NCI-H128 (cell line): ENCODE measurements around the gene OR2A14.
"Not testable (repeated sequence)": the region's sequence is repeated elsewhere in the genome, so short reads cannot be mapped to it uniquely, and the experiment has no call there.

Experiments
- DNase-seq: peaks from one replicate; lab custom pipeline; 2025; ENCODE audit not compliant: unreplicated experiment; lab: John Stamatoyannopoulos, UW

The OR2A14 gene

DNA sequence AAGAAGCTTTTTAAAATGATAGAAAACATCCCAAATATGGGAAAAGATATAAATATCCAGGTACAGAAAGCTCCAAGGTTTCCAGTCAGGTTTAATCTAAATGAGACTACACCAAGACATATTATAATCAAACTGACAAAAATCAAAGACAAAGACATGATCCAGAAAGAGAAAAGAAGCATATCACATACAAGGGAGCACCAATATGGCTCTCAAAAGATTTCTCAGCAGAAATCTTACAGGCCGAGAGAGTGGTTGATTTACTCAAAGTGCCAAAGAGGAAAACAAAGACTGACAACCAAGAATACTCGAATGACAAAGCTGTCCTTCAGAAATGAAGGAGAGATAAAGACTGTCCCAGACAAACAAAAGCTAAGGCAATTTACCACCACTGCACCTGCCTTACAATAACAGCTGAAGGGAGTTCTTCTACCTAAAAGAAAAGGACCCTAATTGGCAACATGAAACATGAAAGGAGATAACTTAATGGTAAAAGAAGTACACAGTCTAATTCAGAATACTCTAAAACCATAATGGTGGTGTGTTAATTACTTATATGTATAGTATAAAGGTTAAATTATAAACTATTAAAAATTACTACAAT is 25.4 kb downstream of the OR2A14 start:
- no peak for DNase-seq

GRCh38 chr7:144158861-144159260 is 35.9 kb downstream of the OR2A14 start:
- no peak for DNase-seq

- no peak for DNase-seq
Observed at GRCh38 chr7:144164784-144165183, 41.8 kb downstream of the OR2A14 start.

- DNase-seq: not testable (repeated sequence)
Observed at GRCh38 chr7:144171594-144172350, 48.8 kb downstream of the OR2A14 start.

DNA sequence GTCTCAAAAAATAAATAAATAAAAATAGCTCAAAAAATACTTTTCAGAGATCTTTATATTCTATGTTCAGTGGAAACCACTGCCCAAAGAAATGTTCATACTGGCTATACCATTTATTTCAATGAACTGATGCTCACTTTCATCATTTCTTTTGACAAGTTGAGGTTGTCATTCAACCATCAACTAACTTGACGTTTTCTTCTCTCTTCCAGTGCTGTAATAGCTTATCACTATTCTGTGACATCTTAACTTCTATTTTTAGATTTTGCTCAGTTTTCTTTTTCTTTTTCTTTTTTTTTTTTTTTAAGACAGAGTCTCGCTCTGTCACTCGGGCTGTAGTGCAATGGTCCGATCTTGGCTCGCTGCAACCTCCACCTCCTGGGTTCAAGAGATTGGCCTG is 51.6 kb downstream of the OR2A14 start:
- DNase-seq: no peak

DNA sequence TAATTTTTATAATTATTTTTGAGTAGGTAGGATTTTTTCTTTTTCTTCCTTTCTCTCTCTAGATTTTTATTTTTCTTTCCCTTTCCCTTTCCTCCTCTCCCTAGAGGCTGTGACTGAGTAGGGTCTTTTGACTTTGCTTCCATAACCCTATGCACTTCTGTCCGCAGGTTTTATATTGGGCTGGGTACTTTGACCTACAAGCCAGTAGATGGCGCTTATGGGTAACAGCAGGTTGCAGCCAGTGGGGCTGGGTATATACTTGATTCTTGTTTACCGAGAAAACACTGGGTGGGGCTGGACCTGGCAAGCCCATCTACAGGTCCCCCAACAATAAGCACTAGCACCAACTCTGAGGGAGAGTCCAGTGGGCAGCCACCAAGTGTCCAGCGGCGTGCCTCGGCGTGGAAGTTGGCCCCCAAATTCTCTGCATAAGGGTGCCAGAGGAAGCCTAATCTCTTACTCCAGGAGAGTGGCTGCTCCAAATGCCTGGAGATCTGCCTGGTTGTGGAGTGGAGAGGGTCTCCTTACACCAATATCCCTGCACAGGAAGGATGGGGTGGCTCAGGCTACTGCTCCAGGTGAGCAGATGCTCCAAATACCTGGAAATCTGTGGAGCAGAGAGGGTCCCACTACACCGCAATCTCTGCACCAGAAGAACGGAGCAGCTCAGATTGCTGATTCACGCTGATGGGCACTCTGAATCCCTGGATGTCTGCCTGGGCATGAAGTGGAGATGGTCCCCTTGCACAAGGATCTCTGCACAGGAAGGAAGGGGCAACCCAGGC is 55.6 kb downstream of the OR2A14 start:
- DNase-seq: not testable (repeated sequence)

GRCh38 chr7:144179165-144179479 is 56.1 kb downstream of the OR2A14 start:
- DNase-seq: not testable (repeated sequence)
